SKM-1 (cell line): ENCODE results near the gene SHLD2.
"Not testable (repeated sequence)": the region's sequence is repeated elsewhere in the genome, so short reads cannot be mapped to it uniquely, and the experiment has no call there.

Experiments used
- DNase-seq: peaks from one replicate; lab custom pipeline; 2025; ENCODE audit not compliant: unreplicated experiment; lab: John Stamatoyannopoulos, UW

SHLD2 gene

GRCh38 chr10:87142230-87143108 is 47.5 kb downstream of the SHLD2 start:
- not testable (repeated sequence) for DNase-seq

GRCh38 chr10:87143109-87143418 is 48.1 kb downstream of the SHLD2 start:
- DNase-seq: not testable (repeated sequence)

DNA sequence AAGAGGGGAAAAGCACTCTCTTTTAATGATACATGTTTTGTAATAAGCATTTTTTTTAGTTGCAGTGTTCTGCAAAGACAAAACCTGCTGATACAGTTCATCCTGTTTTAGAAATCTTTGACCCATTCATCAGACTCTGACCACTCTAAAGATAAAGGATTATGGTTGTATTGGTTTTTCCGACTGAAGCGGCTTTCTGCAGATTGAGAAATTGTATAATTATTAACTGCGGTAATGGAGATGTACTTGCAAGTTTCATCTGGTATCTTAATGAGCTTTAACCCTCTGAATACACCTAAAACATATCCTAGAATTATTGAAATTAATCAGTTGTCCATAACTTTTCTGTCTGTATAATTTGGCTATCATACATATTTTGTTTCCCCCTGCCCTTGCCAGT is 50.6 kb downstream of the SHLD2 start:
- not testable (repeated sequence) for DNase-seq

DNA sequence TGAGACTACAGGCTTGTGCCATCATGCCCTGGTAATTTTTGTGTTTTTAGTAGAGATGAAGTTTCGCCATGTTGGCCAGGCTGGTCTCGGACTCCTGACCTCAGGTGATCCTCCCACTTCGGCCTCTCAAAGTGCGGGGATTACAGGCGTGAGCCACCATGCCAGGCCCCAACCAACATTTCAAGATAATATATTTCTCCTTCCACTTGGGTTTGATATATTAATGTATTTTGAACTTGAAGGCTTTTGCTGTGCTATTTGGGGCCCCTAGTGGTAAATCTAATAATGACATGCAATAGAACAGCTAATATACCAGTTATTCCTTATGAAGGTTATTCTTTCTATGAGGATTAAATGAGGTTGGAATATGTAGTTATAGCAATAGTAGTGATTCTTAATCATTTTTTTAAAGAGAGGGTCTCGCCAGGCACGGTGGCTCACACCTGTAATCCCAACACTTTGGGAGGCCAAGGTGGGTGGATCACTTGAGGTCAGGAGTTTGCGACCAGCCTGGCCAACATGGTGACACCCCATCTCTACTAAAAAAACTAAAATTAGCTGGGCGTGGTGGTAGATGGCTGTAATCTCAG is 54.1 kb downstream of the SHLD2 start:
- DNase-seq: not testable (repeated sequence)

- not testable (repeated sequence) for DNase-seq
Observed at GRCh38 chr10:87151516-87151915, 56.5 kb downstream of the SHLD2 start.

DNA sequence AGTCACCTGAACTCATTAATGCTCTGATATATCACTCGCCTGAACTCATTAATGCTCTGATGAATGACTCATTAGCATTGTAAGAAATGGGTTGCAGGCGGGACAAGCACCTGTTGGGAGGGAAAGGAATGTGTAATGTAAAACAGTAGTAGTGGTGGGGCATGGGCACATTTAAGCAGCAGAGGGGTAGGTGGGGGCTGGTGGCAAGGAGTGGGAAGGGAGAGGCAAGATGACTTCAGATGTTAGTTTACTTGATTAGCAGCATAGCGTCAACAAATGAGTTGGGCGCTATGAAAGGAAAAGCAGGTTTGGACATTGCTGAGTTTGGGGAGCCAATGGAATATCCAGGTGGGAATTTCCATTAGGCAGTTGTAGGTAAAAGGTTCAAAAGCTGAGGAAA is 61.8 kb downstream of the SHLD2 start:
- DNase-seq: not testable (repeated sequence)

DNA sequence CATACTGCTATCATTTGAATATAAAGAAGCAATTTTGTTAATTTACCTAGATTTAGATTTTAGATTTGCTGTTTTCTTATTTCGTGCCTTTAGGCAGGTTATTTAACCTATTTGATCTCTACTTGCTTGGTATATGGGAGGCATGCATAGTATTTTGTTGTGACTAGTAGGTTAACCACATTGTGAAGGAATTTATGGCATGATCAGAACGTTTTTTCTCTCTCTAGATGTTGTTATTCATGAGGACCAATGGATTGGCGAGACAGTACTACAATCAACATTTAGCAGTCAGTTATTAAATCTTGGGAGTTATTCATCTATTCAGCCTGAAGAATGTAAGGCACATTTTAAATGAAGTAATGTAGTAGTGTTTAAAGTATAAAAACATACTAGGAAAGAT is 62.8 kb downstream of the SHLD2 start:
- DNase-seq: not testable (repeated sequence)

- DNase-seq: not testable (repeated sequence)
Observed at GRCh38 chr10:87162703-87163293, 67.8 kb downstream of the SHLD2 start.

DNA sequence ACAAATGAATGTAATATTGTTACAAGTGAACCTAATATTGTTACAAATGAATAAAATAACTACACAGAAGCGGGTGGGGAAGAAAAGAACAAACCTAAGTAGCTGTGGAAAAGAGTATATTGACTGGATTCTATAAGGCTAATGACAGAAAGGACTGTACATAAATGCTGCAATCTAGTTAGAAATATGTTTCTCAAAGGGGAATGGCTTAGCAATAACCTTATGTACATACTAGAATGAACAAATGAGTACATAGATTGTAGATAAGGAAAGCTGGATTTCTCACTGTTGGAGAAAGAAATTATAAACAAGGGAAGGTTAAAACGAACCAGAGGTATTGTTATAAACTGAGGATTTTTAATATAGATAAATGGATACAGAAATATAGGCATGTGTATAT is 68.4 kb downstream of the SHLD2 start:
- DNase-seq: not testable (repeated sequence)

DNA sequence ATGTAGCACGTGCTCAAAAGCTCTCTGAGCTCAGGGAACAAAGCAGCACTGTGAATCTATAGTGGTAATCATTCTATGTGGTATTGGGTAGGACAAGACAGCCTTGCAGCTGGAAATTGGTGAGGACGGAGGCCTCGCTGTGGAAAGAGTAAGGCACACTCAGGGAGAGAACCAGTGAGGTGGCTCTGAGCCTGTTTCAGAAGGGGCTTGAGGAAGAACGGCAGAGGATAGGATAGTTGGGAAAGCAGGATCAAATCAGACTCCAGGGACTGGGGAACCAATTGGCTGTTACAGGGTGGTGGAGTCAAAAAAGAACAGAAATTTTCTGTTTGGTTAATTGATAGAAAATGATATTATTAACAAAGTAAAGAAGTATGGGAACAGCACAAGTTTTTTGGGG is 74.9 kb downstream of the SHLD2 start:
- not testable (repeated sequence) for DNase-seq

- not testable (repeated sequence) for DNase-seq
Observed at GRCh38 chr10:87170705-87171104, 75.7 kb downstream of the SHLD2 start.

DNA sequence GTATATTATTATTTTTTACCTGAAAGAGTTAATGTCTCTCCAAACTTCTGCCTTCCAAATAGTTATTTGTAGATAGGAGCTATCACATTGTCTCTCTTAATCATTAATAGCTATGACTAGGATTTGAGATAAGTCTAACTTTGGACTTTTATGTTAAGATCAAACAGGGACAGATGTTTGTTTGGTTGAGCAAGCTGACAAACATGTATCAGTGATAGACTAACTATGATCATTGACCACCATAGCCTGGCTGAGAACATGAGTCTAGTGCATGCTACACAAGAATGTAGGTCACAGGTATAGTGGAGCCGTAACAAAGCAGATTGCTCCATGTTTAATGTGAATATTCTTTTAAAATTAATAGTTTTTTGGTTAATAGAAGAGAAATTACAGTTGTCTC is 76.7 kb downstream of the SHLD2 start:
- not testable (repeated sequence) for DNase-seq

- not testable (repeated sequence) for DNase-seq
Observed at GRCh38 chr10:87172178-87172577, 77.2 kb downstream of the SHLD2 start.

GRCh38 chr10:87177587-87177986 is 82.6 kb downstream of the SHLD2 start:
- not testable (repeated sequence) for DNase-seq

DNA sequence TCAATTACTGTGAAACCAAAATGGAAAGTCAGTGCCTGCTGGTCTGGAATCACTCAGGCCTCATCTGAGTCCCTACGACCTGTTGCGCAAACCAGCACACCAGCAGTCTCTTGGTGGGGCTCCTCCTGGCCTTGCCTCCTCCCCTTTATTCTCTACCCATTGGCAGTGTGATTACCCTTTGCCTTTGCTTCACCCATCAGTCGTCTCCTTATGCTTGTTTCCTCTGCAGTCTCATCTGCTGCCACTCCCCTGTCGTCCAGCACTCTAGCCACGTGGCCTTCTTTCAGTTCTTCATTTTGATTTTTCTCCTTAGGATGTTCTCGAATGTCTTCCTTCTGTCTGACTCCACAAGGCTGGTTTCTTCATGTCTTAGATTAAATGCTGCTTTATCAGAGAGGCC is 89.4 kb downstream of the SHLD2 start:
- not testable (repeated sequence) for DNase-seq

DNA sequence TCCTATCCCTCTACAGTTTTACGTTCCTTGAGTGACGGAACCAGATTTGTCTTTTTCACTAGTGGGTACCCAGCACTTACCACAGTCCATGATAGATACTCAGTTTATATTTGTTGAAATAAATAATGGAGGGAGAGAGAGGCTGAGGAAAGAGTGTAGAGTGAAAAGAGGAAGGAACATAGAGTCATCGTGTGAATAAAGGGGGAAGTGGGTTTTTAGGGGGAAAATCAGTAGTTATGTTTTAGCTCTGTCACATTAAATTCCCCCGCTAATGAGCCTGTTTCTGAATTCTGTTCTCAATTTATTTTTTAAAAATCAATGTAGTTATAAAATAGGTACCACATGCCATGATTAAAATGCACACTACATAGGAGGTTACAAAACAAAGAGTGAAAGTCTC is 91.0 kb downstream of the SHLD2 start:
- DNase-seq: not testable (repeated sequence)

DNA sequence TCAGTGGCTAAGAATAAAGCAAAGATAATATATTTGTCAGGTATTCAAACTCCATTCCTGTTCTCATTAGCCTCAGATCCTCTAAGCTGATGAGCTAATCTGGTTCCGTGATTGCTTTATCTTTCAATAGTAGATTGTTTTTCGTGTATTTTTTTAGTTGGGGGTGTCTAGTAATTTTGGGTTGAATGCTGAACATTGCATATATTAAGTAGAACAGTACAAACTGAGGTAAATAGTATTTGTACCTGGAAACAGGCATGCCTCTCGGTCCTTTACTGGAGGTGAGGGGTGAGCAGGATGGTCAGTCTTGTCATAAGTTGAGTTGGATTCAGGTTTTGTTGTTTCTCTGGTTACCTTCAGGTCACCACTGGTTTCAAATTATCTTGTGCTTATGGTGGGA is 92.6 kb downstream of the SHLD2 start:
- not testable (repeated sequence) for DNase-seq

- DNase-seq: not testable (repeated sequence)
Observed at GRCh38 chr10:87191841-87192240, 96.8 kb downstream of the SHLD2 start.

- DNase-seq: not testable (repeated sequence)
Observed at GRCh38 chr10:87200924-87201323, 105.9 kb downstream of the SHLD2 start.

DNA sequence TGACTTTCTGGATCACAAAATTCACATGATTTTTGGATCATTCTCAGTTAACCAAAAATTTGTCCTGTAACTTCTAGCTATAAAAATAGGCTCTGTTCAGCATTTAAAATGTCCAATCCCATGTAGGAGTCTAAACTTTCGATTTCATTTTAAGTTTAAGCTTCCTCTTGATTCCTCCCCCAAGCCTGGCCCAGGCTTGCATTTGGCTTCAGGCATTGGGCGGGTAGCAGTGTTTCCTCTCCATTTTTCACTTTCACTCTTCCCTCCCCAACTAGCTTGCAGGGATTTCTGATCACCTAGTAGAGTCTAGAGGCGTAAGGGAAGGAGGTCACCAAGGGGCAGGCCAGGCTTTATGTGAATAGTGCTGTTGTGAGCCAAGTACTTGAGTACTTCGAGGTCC is 109.8 kb downstream of the SHLD2 start:
- not testable (repeated sequence) for DNase-seq

GRCh38 chr10:87206922-87207321 is 111.9 kb downstream of the SHLD2 start:
- DNase-seq: not testable (repeated sequence)

GRCh38 chr10:87210309-87210708 is 115.3 kb downstream of the SHLD2 start:
- not testable (repeated sequence) for DNase-seq
